Measurements from ENCODE around the gene CA12. TPM values are rescaled to one million over a fixed set of nuclear protein-coding genes. Genes with fewer than 3 reads are reported as not detected.

The CA12 gene
- total and polyA plus RNA-seq, 9 of the 15 experiments (the other 6 are each of a cell fraction or from before 2014, with no cell fraction given), result 0.01 to 0.78 (median 0.15) TPM; not detected in 1

GRCh38 chr15:63372018-63372705, 9.5 kb downstream of the CA12 start (continued):
- TF ChIP-seq ZBTB11 (CRISPR knock-in tag; IDR thresholded peaks at IDR 0.05) (peak in 1 of 3 experiments; percentile 33; a peak in 1 of 6 replicates), MAFF (IDR thresholded peaks at IDR 0.05; ENCODE audit: low read length) (peak; percentile 89)

DNA sequence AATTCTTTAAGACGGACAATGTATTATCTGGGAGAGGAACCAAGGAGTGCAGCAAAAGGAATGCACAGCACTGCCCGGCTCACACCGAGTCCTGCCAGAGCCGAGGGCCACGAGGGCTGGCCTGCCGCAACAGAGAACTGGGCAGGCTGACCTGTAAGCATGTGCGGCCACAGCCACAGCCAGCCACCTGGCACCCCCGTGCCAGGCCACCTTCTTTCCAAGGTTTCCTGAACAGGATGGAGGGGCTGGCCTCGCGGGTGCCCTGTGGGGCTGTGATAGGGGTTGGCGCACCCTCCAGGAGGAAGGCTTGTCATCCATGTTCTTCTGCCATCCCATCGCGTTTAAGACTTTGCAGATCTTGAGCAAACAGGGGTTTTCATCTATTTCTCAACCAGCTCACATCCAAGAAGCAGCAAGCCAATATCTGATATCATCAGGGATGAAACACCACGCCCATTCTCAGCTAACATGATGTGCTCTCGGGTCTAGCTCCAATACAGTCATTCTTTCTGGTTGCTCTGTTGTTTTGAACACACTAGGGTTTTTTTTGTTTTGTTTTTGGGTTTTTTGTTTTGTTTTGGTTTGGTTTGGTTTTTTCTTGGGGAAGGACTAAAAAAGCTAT, 10.2 kb downstream of the CA12 start:
- TF ChIP-seq CCAR2 (IDR thresholded peaks at IDR 0.05; ENCODE audit: low read depth, low read length), result no peak
- 0 out of 4 replicates have a peak, but pooled peaks of 1 of the 2 experiments have one; percentile 17 for TF ChIP-seq RCOR1 (IDR thresholded peaks at IDR 0.05; ENCODE audit: borderline replicate concordance in 1 of 2, low read depth in 2 of 2, low read length in 2 of 2)
- no TSS peak for BruUV-seq (replicated peaks)
- H3K79me2 ChIP-seq (ENCODE audit: control insufficient read depth, insufficient read depth, low read length), result no peaks in the 10 kb centered on the region
- FAIRE-seq (peak; percentile 86), ATAC-seq (no peak), DNase-seq (ENCODE audit: extremely low read depth in 1 of 4, low spot score in 3 of 4) (no peak)
- H3K9me3 ChIP-seq (replicated peaks; ENCODE audit: control insufficient read depth, insufficient read depth, low read depth, low read length), result no peaks in the 10 kb centered on the region
- intact Hi-C loops (cut with micrococcal nuclease), result no loop called here
- CTCF ChIA-PET (ENCODE audit: low intra/inter-chr PET ratio), result no interaction called here
- H4K20me1 ChIP-seq (replicated peaks; ENCODE audit: control insufficient read depth, insufficient read depth, low read length), result no peaks in the 10 kb centered on the region
- in situ Hi-C loops (cut with MboI), result no loop called here
- H3K27ac ChIP-seq (ENCODE audit: extremely low read depth, low read depth, low read length), result no peak overlapping the region
- H2AFZ ChIP-seq (ENCODE audit: low read depth, low read length), result 0 out of 2 replicates have a peak overlapping the region, but pooled peaks have one; percentile 16
- POLR2A ChIA-PET, result interaction anchor here (0.6 to 2.1 kb wide), 8 partner anchors 9 to 1509 kb away, joined by 3 to 9 read pairs (median 4); partner anchors contain the start of gene CA12
- WGBS (ENCODE audit: insufficient coverage, low coverage, missing lambda C conversion rate), result 66% methylated on average over 14 of the region's 15 CpGs
- H3K27me3 ChIP-seq (ENCODE audit: control insufficient read depth in 2 of 2, insufficient read depth in 2 of 2, low read length in 2 of 2), result no peaks in the 10 kb centered on the region
- H3K4me2 ChIP-seq (ENCODE audit: insufficient read depth, low read length), result no peak overlapping the region
- no peaks in the 10 kb centered on the region for H3K36me3 ChIP-seq (ENCODE audit: control insufficient read depth, insufficient read depth, low read length)
- no peak overlapping the region for H3K9ac ChIP-seq (ENCODE audit: insufficient read depth in 1 of 2, low read depth in 2 of 2, low read length in 2 of 2)
- no peaks in the 10 kb centered on the region for H3K9me1 ChIP-seq (ENCODE audit: control insufficient read depth, insufficient read depth, low read length)
- H3K4me3 ChIP-seq, result no peak overlapping the region
- H3K4me1 ChIP-seq (replicated peaks in 1 of 2; ENCODE audit: control insufficient read depth in 2 of 2, insufficient read depth in 2 of 2, low read length in 2 of 2), result peaks cover 32 to 43% of the 10 kb centered on the region in 2 experiments
